Activated effector memory CD4-positive, alpha-beta T cell treated with anti-CD3 and anti-CD28 coated beads, Interleukin-2, amount 50 U/mL, for 16 hours (primary cell): Measurements from ENCODE around the gene BCS1L.

ENCODE experiments used
- DNase-seq: peaks from one replicate; pipeline ENCODE4 v3.0.0-alpha.2; 2020

The BCS1L gene

DNA sequence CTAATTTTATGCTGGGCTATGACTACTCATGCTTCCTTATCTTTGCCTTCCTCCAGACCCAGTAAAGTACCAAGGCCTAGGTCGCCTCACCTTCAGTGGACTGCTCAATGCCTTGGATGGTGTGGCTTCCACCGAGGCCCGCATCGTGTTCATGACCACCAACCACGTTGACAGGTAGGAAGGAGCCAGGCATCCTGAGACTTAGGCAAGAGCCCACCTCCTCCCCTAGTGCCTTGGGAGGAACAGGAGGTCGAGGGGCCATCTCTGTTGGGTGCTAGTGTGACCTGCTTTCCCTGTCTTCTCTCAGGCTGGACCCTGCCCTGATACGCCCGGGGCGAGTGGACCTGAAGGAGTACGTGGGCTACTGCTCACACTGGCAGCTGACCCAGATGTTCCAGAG lies 3.3 kb downstream of the BCS1L start:
- no peak for DNase-seq

DNA sequence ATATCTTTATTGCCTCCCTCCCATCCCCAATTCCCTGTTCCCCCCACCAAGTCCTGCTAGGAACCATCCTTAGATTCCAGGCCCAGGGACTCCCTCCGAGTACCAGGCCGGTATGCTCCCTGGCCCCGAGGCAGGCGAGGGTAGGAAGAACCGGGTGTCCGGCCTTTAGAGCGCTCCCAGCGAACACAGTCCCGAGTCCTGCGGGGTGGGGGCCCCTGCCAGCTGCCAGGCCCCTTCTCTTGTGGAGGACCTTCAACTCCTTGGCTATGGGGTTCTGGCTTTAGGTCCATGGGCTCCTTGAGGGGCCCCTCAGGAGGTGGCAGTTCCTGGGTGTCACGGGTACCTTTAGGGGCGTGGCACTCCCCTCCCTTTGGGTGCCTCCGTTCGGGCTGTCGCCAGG lies 4.4 kb downstream of the BCS1L start:
- no peak for DNase-seq

- no peak for DNase-seq
Measured at GRCh38 chr2:218664653-218665052, 5.2 kb downstream of the BCS1L start.

GRCh38 chr2:218671097-218671653 lies 11.7 kb downstream of the BCS1L start:
- no peak for DNase-seq

GRCh38 chr2:218671654-218672566 lies 12.4 kb downstream of the BCS1L start, which contains the start of the genes RNF25 and STK36:
Gene RNF25, minus strand, starts transcription at chr2:218672002. Its CDS starts 32 bp downstream, at chr2:218671970.
Gene STK36, plus strand, starts transcription at chr2:218672086. Its CDS starts 744 bp downstream, at chr2:218672830.
- DNase-seq = peak; percentile 94

GRCh38 chr2:218679119-218679518 lies 19.6 kb downstream of the BCS1L start:
- DNase-seq = no peak

DNA sequence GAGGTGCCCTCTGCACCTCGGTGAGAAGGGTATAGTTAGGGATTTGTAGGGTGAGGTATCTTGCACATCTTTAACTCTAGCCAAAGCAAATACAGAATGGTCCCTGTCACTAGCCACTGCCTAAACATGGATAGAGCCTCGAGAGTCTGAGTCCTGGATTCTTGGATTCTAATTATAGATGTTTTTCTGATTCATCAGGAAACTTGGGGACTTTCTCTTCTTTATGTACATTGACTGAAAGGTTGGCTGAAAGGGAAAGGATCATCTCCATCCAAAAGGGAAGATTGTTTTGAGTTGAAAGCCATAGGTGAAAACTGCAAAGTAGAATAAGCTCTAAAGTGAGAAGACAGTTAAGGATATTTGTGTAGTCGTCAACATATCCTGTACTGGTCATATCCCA lies 20.6 kb downstream of the BCS1L start:
- DNase-seq = no peak

- peak; percentile 65 for DNase-seq
Measured at GRCh38 chr2:218687400-218688060, 28.0 kb downstream of the BCS1L start.

DNA sequence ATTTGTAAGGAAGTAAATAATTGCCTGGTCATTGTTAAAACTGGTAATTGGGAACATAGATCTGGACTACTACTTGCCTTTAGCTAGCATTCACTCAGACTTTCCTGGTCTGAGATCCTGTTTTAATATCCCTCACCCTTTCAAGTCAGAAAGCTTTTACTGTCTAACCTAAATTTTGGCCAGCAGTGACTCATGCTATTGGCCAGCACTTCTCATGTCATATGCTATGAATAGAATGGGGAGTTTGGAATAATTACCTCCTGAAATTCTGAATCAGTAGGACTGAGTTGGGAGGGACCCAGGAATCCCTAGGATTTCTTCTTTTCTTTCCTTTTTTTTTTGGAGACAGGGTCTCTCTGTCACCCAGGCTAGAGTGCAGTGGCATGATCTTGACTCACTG lies 31.8 kb downstream of the BCS1L start:
- no peak for DNase-seq

GRCh38 chr2:218694405-218695145 lies 35.1 kb downstream of the BCS1L start:
- no peak for DNase-seq

GRCh38 chr2:218698885-218699284 lies 39.4 kb downstream of the BCS1L start:
- DNase-seq = no peak

DNA sequence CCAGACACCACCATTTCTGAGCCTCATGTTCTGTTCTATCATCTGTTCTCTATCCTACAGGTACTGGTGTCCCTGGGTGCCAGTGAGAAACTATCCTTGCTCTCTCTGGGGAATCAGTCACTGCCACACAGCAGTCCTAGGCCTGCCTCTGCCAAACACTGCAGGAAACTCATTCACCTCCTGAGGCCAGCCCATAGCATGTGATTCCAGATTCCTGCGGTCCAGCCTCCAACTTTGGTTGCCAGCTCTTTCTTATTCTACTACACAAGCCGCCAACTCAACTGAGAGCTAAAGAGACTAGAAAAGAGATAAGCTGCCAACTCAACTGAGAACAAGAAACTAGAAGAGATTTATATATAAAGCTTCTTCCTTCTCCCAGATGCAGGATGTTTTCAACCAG lies 42.3 kb downstream of the BCS1L start:
- DNase-seq = no peak

DNA sequence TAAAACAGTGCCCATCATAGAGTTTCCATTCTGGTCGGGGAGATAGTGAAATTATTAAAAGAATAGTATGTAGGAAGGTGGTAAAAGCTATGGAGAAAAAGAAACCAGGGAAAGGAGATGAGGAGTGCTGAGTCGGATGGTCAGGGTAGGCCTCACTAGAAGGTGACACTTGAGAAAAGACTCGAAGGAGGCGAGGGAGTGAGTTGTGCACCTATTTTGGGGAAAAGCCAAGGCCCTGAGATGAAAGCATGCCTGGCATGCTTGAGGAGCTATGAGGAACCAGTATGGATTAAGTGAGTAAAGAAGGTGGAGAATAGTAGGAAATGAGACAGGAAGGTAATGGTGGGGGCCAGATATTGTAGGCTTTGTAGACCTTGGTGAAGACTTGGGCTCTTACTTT lies 43.9 kb downstream of the BCS1L start:
- DNase-seq = no peak

DNA sequence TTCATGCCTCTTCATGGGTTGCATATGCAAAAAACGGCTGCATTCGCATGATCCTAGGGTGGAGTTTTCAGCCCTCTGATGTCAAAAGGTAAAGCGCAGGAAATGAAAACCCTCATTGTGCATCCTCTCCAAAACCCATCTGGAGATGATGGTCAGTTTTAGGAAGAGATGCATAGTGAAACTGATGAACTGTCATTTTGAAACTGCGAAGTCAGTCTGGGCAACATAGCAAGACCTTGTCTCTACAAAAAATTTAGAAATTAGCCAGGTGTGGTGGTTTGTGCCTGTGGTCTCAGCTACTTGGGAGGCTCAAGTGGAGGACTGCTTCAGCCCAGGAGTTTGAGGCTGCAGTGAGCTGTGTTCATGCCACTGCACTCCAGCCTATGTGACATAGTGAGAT lies 48.6 kb downstream of the BCS1L start:
- DNase-seq = no peak

DNA sequence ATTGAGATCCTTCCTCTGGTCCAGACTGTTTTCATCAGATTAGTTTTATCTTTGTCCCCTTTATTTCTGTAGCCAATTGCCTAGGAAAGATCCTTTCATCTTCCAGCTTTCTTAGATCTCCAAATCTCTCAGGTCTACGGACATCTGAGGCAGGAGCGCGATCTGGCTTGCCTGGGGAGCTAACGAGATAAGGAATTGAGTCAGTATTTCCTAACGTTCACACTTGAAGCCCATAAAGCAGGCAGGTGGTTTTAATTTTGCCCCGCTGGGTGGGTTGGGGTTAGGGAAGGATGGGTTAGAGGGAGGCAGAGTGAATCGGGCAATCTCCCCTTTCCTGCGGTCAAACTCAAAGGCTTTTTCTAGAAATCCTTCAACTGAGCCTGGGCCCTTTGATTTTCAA lies 50.4 kb downstream of the BCS1L start:
- no peak for DNase-seq

GRCh38 chr2:218710334-218710686 lies 50.8 kb downstream of the BCS1L start:
- DNase-seq = no peak

DNA sequence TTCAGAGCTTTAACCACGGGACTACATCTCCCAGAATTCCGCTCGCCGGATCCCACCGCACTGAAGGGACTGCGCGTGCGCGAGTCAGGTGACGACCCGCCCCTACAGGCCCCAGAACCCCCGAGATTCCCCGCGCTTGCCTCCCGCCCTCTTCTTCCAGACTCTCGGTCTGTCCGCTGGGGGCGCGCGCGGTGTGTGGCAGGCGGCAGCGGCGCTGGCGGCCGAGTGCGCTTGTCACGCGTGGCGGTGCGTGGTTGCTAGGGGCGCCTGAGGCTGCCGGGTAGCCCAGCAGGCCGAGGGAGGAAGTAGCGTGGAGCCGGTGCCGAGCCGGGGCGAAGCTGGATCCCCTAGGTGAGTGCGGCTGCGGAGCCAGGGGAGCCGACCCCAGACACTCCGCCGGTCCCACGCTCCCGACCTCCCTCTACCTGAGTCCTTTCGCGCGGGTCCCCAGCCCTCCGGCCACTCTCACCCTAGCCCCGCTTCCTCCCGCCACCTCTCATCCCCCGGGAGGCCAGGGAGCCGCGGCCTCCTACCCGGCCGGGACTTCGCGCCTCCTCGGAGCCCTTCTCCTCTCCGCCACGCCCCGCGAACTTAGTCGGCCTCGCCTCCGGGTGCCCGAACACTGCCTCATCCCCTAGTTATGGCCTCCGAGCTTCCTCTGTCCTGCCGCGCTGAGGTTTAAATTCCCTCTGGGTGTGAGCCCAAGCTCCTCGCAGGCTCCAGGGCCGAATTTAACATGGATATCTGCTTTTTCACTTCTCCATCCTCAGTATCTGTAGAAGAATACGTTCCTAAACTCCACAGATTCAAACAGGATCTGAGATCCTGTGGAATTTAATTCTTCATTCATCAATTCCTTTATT lies 51.4 kb downstream of the BCS1L start, which contains the start of gene TTLL4:
Gene TTLL4 (plus strand): TSS at position 149 of the 863 bp plus-strand sequence. CDS start 26,842 bp downstream, outside the sequence.
- peak; percentile 99 for DNase-seq

DNA sequence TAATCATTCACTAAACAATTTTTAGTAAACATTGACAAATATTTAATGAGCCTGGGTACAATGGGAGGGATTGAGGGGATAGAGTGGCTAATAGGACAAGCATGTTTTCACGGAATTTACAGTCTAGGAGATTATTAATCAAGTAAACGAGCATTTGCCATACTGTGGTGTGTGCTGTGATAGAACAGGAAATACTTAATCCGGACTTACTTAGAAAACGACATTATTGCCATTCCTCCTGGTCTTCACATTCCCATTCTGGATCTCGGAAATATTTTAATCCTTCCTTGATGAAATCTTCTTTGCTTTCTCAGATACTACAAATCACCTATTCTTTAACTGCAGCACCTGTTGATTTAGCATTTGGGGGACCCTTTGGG lies 52.1 kb downstream of the BCS1L start:
- DNase-seq = no peak
